ENCODE data around the gene C14orf180. TPM values are rescaled to one million over a fixed set of nuclear protein-coding genes. Genes with fewer than 3 reads are reported as not detected.

Gene C14orf180
- total RNA-seq, 1 donor from 2014 or later: not detected

GRCh38 chr14:104536942-104537612 lies 42.5 kb upstream of the C14orf180 start:
- no peak overlapping the region for H3K4me3 Mint-ChIP-seq (ENCODE audit: unreplicated experiment)
- DNase-seq (ENCODE audit: low spot score): no peak
- TF ChIP-seq CTCF (IDR thresholded peaks at IDR 0.05; ENCODE audit: unreplicated experiment): no peak
- H3K9me3 Mint-ChIP-seq (ENCODE audit: unreplicated experiment): no peaks in the 10 kb centered on the region
- H3K36me3 Mint-ChIP-seq (ENCODE audit: low read depth, unreplicated experiment): peaks cover 4% of the 10 kb centered on the region
- peaks cover 4% of the 10 kb centered on the region for H3K27me3 Mint-ChIP-seq (ENCODE audit: unreplicated experiment)
- H3K27ac Mint-ChIP-seq (ENCODE audit: unreplicated experiment): no peak overlapping the region
- peaks cover 2% of the 10 kb centered on the region for H3K4me1 Mint-ChIP-seq (ENCODE audit: unreplicated experiment)

GRCh38 chr14:104537613-104537988 lies 42.0 kb upstream of the C14orf180 start:
- DNase-seq (ENCODE audit: low spot score): no peak
- Mint-ChIP-seq H3K9me3 (ENCODE audit: unreplicated experiment) (no peaks in the 10 kb centered on the region), H3K4me1 (ENCODE audit: unreplicated experiment) (peaks cover 2% of the 10 kb centered on the region), H3K36me3 (ENCODE audit: low read depth, unreplicated experiment) (peaks cover 4% of the 10 kb centered on the region), H3K27ac (ENCODE audit: unreplicated experiment) (no peak overlapping the region), H3K27me3 (ENCODE audit: unreplicated experiment) (peaks cover 1% of the 10 kb centered on the region), H3K4me3 (ENCODE audit: unreplicated experiment) (no peak overlapping the region)
- TF ChIP-seq CTCF (IDR thresholded peaks at IDR 0.05; ENCODE audit: unreplicated experiment): no peak

GRCh38 chr14:104541905-104542465 lies 37.6 kb upstream of the C14orf180 start:
- DNase-seq (ENCODE audit: low spot score): no peak
- Mint-ChIP-seq H3K27me3 (ENCODE audit: unreplicated experiment) (peaks cover 3% of the 10 kb centered on the region), H3K4me3 (ENCODE audit: unreplicated experiment) (no peak overlapping the region), H3K27ac (ENCODE audit: unreplicated experiment) (no peak overlapping the region), H3K9me3 (ENCODE audit: unreplicated experiment) (no peaks in the 10 kb centered on the region), H3K4me1 (ENCODE audit: unreplicated experiment) (peaks cover 2% of the 10 kb centered on the region), H3K36me3 (ENCODE audit: low read depth, unreplicated experiment) (no peaks in the 10 kb centered on the region)
- no peak for TF ChIP-seq CTCF (IDR thresholded peaks at IDR 0.05; ENCODE audit: unreplicated experiment)

GRCh38 chr14:104542871-104543830 lies 36.4 kb upstream of the C14orf180 start:
- no peak for DNase-seq (ENCODE audit: low spot score)

More at GRCh38 chr14:104542871-104543830, 36.4 kb upstream of the C14orf180 start:
- Mint-ChIP-seq H3K9me3 (ENCODE audit: unreplicated experiment) (no peaks in the 10 kb centered on the region), H3K4me3 (ENCODE audit: unreplicated experiment) (no peak overlapping the region), H3K4me1 (ENCODE audit: unreplicated experiment) (no peaks in the 10 kb centered on the region), H3K36me3 (ENCODE audit: low read depth, unreplicated experiment) (no peaks in the 10 kb centered on the region), H3K27me3 (ENCODE audit: unreplicated experiment) (peaks cover 6% of the 10 kb centered on the region), H3K27ac (ENCODE audit: unreplicated experiment) (no peak overlapping the region)
- TF ChIP-seq CTCF (IDR thresholded peaks at IDR 0.05; ENCODE audit: unreplicated experiment): no peak

Data from endothelial cell (in vitro differentiated cells).